NCI-H1436 treated with DMSO at 0.1 percent for 48 hours (cell line): ENCODE results near the gene MYOCOS.

Experiments
- DNase-seq: peaks from one replicate; lab custom pipeline; 2025; lab: John Stamatoyannopoulos, UW

The MYOCOS gene

GRCh38 chr1:171663036-171663853 lies 41.2 kb downstream of the MYOCOS start:
- DNase-seq = no peak

- DNase-seq = no peak
Observed at GRCh38 chr1:171663854-171664575, 42.0 kb downstream of the MYOCOS start.

- no peak for DNase-seq
Observed at GRCh38 chr1:171664976-171665375, 42.9 kb downstream of the MYOCOS start.

GRCh38 chr1:171666114-171666769 lies 44.2 kb downstream of the MYOCOS start:
- DNase-seq = no peak

GRCh38 chr1:171668372-171668771 lies 46.3 kb downstream of the MYOCOS start:
- no peak for DNase-seq

- no peak for DNase-seq
Observed at GRCh38 chr1:171670739-171671138, 48.7 kb downstream of the MYOCOS start.

- DNase-seq = no peak
Observed at GRCh38 chr1:171674431-171675405, 52.7 kb downstream of the MYOCOS start.
